Measurements from ENCODE around the gene SLC45A3. TPM values are rescaled to one million over a fixed set of nuclear protein-coding genes. Genes with fewer than 3 reads are reported as not detected.

SLC45A3 gene
- total and polyA plus RNA-seq, 4 donors: 5.3 to 9.9 (median 5.7) TPM

DNA sequence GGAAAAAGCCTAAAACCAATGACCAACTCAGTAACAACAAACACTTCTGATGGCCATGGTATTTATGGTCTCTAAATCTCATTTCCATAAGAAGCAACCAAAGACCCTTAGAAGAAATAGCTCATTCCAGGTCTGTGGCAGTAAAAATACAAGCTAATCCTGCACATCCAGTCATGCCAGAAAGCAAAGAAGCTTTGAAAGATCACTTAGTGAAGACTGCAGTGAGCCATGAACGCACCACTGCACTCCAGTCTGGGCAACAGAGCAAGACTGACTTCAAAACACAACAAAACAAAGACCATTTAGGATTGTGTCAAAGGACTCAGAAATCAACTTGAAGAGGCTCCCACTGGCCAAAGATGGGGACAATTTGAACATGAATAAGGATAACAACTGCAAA lies 30.1 kb downstream of the SLC45A3 start:
- Histone ChIP-seq H3K36me3 (ENCODE audit: control insufficient read depth in 4 of 4, insufficient read depth in 3 of 4, low read depth in 1 of 4, low read length in 3 of 4) (peaks cover 0 to 6% (median 2%) of the 10 kb centered on the region in 4 donors), H3K27me3 (ENCODE audit: control insufficient read depth in 4 of 4, insufficient read depth in 4 of 4, low read length in 3 of 4) (no peaks in the 10 kb centered on the region)

DNA sequence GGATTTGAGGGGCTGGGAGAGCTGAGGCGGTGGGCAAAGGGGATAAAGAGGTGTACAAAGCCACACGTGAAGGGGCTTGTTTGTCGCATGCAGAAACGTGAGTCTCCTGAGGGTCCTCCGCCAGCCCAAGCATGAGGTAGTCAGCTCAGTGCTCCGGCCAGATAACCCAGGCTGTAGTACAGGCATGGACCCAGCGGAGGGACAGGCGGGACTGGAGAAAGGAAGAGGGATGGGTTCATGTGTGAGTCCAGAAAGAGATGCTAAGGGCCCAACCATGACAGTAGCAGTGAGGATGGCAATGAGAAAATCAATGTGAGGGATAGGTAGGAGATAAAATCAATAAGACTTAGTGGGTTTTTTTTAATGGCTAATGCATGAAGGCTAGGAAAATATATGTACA lies 34.8 kb downstream of the SLC45A3 start:
- 91% methylated on average over 8 of the region's 8 CpGs for WGBS
- Histone ChIP-seq H3K4me1 (ENCODE audit: control insufficient read depth in 4 of 4, insufficient read depth in 4 of 4, low read length in 3 of 4) (peaks cover 6 to 29% (median 20%) of the 10 kb centered on the region in 4 donors), H3K9me3 (ENCODE audit: control insufficient read depth in 4 of 4, low read length in 3 of 4) (no peaks in the 10 kb centered on the region), H3K36me3 (ENCODE audit: control insufficient read depth in 4 of 4, insufficient read depth in 3 of 4, low read depth in 1 of 4, low read length in 3 of 4) (peaks cover 0 to 5% (median 1%) of the 10 kb centered on the region in 4 donors), H3K4me3 (ENCODE audit: low read depth in 1 of 3, low read length in 3 of 3) (no peak overlapping the region), H3K9ac (ENCODE audit: low read depth in 1 of 2, low read length in 2 of 2) (no peak overlapping the region), H3K27me3 (ENCODE audit: control insufficient read depth in 4 of 4, insufficient read depth in 4 of 4, low read length in 3 of 4) (no peaks in the 10 kb centered on the region), H3K27ac (ENCODE audit: low read depth in 1 of 2, low read length in 2 of 2) (no peak overlapping the region)
- no peak for DNase-seq (ENCODE audit: low spot score)
- TF ChIP-seq NR2F2 (IDR thresholded peaks at IDR 0.05) (no peak), RAD21 (IDR thresholded peaks at IDR 0.05) (no peak), FOXA2 (IDR thresholded peaks at IDR 0.05) (no peak), YY1 (IDR thresholded peaks at IDR 0.05) (no peak), FOXA1 (IDR thresholded peaks at IDR 0.05) (no peak), GABPA (IDR thresholded peaks at IDR 0.05 in 1 of 2, conservative IDR thresholded peaks at IDR 0.05 in 1 of 2) (no peak), HNF4A (conservative IDR thresholded peaks at IDR 0.05) (no peak), RXRA (IDR thresholded peaks at IDR 0.05) (no peak), HNF4G (IDR thresholded peaks at IDR 0.05) (no peak), TAF1 (conservative IDR thresholded peaks at IDR 0.05) (no peak), EGR1 (IDR thresholded peaks at IDR 0.05; ENCODE audit: low read depth in 2 of 2) (no peak)
- TF ChIP-seq, protein P1, sequence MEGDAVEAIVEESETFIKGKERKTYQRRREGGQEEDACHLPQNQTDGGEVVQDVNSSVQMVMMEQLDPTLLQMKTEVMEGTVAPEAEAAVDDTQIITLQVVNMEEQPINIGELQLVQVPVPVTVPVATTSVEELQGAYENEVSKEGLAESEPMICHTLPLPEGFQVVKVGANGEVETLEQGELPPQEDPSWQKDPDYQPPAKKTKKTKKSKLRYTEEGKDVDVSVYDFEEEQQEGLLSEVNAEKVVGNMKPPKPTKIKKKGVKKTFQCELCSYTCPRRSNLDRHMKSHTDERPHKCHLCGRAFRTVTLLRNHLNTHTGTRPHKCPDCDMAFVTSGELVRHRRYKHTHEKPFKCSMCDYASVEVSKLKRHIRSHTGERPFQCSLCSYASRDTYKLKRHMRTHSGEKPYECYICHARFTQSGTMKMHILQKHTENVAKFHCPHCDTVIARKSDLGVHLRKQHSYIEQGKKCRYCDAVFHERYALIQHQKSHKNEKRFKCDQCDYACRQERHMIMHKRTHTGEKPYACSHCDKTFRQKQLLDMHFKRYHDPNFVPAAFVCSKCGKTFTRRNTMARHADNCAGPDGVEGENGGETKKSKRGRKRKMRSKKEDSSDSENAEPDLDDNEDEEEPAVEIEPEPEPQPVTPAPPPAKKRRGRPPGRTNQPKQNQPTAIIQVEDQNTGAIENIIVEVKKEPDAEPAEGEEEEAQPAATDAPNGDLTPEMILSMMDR (IDR thresholded peaks at IDR 0.05; ENCODE audit: low read depth, low read length, missing input control): no peak
- TF ChIP-seq, protein P2, sequence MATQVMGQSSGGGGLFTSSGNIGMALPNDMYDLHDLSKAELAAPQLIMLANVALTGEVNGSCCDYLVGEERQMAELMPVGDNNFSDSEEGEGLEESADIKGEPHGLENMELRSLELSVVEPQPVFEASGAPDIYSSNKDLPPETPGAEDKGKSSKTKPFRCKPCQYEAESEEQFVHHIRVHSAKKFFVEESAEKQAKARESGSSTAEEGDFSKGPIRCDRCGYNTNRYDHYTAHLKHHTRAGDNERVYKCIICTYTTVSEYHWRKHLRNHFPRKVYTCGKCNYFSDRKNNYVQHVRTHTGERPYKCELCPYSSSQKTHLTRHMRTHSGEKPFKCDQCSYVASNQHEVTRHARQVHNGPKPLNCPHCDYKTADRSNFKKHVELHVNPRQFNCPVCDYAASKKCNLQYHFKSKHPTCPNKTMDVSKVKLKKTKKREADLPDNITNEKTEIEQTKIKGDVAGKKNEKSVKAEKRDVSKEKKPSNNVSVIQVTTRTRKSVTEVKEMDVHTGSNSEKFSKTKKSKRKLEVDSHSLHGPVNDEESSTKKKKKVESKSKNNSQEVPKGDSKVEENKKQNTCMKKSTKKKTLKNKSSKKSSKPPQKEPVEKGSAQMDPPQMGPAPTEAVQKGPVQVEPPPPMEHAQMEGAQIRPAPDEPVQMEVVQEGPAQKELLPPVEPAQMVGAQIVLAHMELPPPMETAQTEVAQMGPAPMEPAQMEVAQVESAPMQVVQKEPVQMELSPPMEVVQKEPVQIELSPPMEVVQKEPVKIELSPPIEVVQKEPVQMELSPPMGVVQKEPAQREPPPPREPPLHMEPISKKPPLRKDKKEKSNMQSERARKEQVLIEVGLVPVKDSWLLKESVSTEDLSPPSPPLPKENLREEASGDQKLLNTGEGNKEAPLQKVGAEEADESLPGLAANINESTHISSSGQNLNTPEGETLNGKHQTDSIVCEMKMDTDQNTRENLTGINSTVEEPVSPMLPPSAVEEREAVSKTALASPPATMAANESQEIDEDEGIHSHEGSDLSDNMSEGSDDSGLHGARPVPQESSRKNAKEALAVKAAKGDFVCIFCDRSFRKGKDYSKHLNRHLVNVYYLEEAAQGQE (IDR thresholded peaks at IDR 0.05): no peak
- TF ChIP-seq, protein P3, sequence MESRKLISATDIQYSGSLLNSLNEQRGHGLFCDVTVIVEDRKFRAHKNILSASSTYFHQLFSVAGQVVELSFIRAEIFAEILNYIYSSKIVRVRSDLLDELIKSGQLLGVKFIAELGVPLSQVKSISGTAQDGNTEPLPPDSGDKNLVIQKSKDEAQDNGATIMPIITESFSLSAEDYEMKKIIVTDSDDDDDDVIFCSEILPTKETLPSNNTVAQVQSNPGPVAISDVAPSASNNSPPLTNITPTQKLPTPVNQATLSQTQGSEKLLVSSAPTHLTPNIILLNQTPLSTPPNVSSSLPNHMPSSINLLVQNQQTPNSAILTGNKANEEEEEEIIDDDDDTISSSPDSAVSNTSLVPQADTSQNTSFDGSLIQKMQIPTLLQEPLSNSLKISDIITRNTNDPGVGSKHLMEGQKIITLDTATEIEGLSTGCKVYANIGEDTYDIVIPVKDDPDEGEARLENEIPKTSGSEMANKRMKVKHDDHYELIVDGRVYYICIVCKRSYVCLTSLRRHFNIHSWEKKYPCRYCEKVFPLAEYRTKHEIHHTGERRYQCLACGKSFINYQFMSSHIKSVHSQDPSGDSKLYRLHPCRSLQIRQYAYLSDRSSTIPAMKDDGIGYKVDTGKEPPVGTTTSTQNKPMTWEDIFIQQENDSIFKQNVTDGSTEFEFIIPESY (IDR thresholded peaks at IDR 0.05): no peak
- TF ChIP-seq, protein P4, sequence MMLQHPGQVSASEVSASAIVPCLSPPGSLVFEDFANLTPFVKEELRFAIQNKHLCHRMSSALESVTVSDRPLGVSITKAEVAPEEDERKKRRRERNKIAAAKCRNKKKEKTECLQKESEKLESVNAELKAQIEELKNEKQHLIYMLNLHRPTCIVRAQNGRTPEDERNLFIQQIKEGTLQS (IDR thresholded peaks at IDR 0.05): no peak
- TF ChIP-seq, protein P5, sequence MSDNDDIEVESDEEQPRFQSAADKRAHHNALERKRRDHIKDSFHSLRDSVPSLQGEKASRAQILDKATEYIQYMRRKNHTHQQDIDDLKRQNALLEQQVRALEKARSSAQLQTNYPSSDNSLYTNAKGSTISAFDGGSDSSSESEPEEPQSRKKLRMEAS (IDR thresholded peaks at IDR 0.05): no peak

More for the DNA sequence above, 30.1 kb downstream of the SLC45A3 start:
- Histone ChIP-seq H3K4me3 (ENCODE audit: low read depth in 1 of 3, low read length in 3 of 3) (no peak overlapping the region), H3K27ac (ENCODE audit: low read depth in 1 of 2, low read length in 2 of 2) (no peak overlapping the region), H3K9ac (ENCODE audit: low read depth in 1 of 2, low read length in 2 of 2) (no peak overlapping the region), H3K9me3 (ENCODE audit: control insufficient read depth in 4 of 4, low read length in 3 of 4) (no peaks in the 10 kb centered on the region), H3K4me1 (ENCODE audit: control insufficient read depth in 4 of 4, insufficient read depth in 4 of 4, low read length in 3 of 4) (peaks cover 0 to 3% (median under 1%) of the 10 kb centered on the region in 4 donors)
- TF ChIP-seq HNF4G (IDR thresholded peaks at IDR 0.05): no peak
- TF ChIP-seq EGR1 (IDR thresholded peaks at IDR 0.05; ENCODE audit: low read depth in 2 of 2): no peak
- TF ChIP-seq FOXA2 (IDR thresholded peaks at IDR 0.05): no peak
- no peak for TF ChIP-seq GABPA (IDR thresholded peaks at IDR 0.05 in 1 of 2, conservative IDR thresholded peaks at IDR 0.05 in 1 of 2)
- TF ChIP-seq NR2F2 (IDR thresholded peaks at IDR 0.05): no peak
- no peak for TF ChIP-seq FOXA1 (IDR thresholded peaks at IDR 0.05)
- no peak for DNase-seq (ENCODE audit: low spot score)
- WGBS: 94% methylated on average over 1 of the region's 1 CpG

All from liver (tissue), 9 donors.